Hindlimb muscle (tissue), 1 donor: ENCODE results near the gene PXYLP1. TPM values are rescaled to one million over a fixed set of nuclear protein-coding genes. Genes with fewer than 3 reads are reported as not detected.

Source experiments
- DNase-seq: peaks from one replicate; pipeline ENCODE4 v3.0.0-alpha.2; 2013
- polyA plus RNA-seq: library from polyadenylated mRNA; unstranded; fragments of 120-200 nt; gene quantifications from one replicate; pipeline ENCODE4 v1.2.1, GENCODE V29; 2013; ENCODE audit not compliant: insufficient read length

Gene PXYLP1
- polyA plus RNA-seq, 1 donor: 16.7 TPM

DNA sequence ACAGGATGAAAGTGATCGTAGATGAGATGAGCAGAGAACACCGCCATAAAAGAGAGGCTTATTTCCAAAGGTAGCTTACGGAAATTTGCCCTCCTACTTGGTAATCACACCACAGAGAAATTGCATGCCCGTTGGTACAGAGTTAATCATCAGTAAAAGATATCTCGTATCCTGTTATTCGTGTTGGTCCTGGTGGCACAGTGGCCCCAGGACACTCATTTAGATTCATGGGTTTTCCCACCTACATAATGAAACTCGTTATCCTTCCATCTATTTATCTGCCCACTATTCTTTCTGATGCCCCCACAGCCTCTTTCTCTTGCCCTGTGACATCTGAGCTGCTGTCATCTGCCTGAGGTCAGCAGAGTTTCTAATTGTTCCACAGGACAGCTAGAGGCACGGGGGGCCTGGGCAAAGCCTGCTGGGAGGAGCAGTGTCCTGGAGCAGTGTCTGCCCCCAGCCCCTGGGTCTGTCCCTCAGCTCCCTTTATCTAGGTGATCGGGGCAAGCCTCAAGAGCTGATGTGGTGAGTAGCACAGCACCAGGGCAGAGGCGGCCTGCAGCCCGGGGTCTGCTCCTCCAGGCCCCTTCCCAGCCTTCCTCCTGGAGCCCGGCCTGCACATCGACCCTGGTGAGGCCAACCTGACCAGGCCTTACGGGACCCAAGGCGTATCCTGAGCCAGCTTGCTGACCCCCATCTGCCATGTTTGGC, 42.2 kb downstream of the PXYLP1 start:
- no peak for DNase-seq

- DNase-seq: no peak
Observed at GRCh38 chr3:141274411-141275031, 42.9 kb downstream of the PXYLP1 start.

DNA sequence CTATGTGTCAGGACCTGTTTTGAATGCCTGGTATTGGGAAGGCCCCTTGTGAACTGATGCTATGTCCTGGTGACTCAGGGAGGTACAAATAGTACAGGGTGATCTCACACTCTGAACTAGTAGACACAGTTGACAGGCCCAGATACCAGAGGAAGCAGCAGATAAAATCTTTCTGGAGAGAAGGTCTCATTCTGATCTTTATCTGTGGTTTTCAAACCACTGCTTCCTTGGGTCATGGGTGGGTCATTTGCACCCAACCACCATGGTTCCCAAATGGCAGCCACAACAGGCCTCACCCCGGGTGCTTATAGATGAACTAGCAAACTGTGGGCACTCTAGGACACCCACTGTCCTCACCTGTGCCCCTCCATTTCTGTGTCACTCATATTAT, 43.4 kb downstream of the PXYLP1 start:
- no peak for DNase-seq

GRCh38 chr3:141275511-141275910, 43.9 kb downstream of the PXYLP1 start:
- no peak for DNase-seq

- no peak for DNase-seq
Observed at GRCh38 chr3:141275973-141276372, 44.3 kb downstream of the PXYLP1 start.

GRCh38 chr3:141276398-141276797, 44.8 kb downstream of the PXYLP1 start:
- DNase-seq: no peak

DNA sequence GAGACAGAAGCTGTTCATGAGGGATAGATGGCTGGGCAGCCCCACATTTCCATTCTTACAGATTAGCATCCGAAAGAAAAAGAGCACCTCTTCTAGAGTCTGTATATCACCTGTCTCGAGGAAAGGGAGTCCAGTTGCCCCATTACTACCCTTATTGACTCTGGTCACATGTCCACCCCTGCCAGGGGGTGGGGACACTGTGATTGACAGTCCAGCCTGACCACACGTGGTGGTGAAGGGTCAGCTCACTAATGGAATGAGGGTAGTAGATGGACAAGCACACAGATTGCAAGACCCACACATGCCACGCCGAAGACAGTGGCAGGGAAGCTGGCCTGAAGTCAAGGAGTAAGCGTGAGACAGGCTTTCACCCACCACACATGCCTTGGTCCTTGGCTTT, 45.8 kb downstream of the PXYLP1 start:
- no peak for DNase-seq

DNA sequence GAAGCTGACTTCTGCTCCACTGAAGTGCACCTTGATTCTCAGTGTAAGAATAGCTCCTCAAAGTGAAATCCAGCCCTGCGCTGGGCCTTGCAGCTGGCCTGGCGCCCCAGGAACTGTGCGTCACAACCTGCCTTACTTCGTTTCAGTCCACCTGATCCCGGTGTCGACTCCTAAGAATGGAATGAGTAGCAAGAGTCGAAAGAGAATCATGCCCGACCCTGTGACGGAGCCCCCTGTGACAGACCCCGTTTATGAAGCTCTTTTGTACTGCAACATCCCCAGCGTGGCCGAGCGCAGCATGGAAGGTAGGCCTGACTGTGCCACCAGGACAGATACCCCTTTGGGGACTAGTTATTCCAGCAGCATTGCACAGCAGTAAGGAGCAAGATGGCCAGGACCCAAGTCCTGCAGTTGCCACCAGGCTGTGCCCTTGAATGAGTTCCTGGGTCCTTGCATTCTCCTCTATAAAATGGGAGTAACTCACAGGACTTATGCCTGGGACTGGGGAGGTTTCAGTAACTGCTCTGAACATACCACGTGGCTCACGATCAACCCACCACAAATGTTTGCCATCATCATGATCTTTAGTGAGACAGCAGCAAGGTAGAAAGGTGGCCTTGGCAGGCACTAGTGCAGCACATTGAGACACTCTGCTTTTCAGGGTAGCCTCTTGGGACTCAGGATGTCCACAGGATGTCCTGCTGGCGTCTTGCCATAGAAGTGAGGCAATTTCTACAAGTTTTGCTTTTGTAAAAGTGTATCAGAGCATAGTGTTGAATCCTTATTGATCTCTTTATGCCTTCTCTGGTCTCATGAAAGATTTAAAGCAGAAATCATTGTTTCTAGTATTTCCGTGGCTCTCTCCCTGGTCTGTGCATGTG, 46.8 kb downstream of the PXYLP1 start:
- no peak for DNase-seq

DNA sequence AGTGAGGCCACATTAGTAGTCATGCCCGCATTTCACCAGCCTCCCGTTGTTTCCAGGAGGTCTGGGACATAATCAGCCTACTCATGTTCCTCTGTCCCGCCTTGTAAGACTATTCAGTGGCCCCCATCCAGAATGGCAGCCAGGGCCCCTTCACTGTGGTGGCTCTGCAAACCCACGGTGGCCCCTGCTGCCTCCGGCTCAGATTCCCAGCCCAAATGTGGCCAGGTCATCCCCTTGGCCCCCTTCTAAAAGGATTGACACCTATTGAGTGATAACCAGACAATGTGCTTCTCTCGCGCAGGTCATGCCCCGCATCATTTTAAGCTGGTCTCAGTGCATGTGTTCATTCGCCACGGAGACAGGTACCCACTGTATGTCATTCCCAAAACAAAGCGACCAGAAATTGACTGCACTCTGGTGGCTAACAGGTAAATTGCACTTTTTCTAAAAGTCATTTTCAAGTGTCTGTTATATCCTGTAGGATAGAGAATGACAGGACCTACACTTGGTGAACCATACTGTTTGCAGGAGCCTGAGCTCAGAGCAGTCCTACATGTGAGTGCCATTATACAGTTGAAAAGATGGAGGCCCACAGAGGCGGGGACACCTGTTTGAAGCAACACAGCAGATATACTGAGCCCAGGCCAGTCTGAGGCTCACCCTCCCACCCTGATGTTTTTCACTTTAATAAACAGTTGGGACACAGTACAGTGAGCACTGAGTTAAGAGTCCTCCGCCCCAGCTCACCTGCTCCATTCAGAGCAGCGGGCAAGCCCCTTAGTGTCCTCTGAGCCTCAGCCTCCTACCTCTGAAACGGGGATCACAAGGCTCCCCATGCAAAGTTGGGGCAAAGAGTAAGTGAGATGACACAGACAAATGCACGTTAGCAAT, 47.7 kb downstream of the PXYLP1 start:
- no peak for DNase-seq

DNA sequence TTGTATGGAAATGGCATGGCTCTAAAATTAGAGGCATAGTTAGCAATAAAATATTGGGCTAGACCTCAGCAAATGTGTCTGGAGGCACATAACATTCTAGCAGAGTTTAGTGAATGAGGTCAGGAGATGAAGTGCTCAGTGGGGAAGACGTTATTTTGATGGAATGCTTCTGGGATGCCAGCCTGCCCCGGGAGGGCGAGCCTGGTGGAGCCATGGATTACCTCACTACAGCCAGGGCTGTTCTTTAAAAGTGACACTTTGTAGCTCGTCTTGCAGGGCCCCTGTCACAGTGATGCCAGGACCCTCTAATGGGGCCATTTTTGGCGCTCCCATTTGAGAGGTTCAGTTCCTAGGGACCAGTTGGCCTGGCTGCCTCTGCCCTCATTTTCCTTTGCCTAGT, 48.5 kb downstream of the PXYLP1 start:
- no peak for DNase-seq

GRCh38 chr3:141280690-141281089, 49.1 kb downstream of the PXYLP1 start:
- no peak for DNase-seq

GRCh38 chr3:141285570-141285969, 53.9 kb downstream of the PXYLP1 start:
- DNase-seq: no peak

DNA sequence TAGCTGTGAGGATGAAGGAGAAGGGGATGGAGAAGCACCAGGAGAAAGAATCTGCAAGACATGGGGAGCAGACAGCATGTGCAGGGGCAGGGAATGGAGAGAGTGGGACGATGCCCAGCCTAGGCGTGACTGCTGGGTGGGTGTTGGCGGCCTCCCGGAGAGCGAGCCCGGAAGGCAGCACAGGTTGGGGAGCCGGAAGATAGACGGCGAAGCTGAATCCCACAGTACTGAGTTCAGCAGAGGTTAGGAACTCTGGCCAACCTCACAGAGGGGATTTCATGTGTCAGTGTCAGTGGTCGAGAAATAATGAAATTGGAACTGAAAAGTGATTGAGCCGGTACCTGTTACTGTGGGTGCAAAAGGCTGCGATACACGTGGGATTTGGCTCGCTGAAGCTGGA, 55.2 kb downstream of the PXYLP1 start:
- DNase-seq: no peak

- no peak for DNase-seq
Observed at GRCh38 chr3:141287326-141287725, 55.7 kb downstream of the PXYLP1 start.

- DNase-seq: no peak
Observed at GRCh38 chr3:141288336-141288990, 56.8 kb downstream of the PXYLP1 start.

GRCh38 chr3:141289228-141289772, 57.7 kb downstream of the PXYLP1 start:
- no peak for DNase-seq

- DNase-seq: no peak
Observed at GRCh38 chr3:141291559-141292355, 60.1 kb downstream of the PXYLP1 start.

DNA sequence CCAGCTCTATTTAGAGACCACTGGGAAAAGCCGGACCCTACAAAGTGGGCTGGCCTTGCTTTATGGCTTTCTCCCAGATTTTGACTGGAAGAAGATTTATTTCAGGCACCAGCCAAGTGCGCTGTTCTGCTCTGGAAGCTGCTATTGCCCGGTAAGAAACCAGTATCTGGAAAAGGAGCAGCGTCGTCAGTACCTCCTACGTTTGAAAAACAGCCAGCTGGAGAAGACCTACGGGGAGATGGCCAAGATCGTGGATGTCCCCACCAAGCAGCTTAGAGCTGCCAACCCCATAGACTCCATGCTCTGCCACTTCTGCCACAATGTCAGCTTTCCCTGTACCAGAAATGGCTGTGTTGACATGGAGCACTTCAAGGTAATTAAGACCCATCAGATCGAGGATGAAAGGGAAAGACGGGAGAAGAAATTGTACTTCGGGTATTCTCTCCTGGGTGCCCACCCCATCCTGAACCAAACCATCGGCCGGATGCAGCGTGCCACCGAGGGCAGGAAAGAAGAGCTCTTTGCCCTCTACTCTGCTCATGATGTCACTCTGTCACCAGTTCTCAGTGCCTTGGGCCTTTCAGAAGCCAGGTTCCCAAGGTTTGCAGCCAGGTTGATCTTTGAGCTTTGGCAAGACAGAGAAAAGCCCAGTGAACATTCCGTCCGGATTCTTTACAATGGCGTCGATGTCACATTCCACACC, 60.9 kb downstream of the PXYLP1 start:
- DNase-seq: no peak

DNA sequence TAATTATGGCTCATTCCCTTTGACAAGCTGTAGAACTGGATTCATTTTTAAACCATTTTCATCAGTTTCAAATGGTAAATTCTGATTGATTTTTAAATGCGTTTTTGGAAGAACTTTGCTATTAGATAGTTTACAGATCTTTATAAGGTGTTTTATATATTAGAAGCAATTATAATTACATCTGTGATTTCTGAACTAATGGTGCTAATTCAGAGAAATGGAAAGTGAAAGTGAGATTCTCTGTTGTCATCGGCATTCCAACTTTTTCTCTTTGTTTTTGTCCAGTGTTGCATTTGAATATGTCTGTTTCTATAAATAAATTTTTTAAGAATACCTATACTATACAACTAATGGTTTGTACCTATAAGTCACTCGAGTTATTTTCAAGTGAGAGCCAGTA, 62.7 kb downstream of the PXYLP1 start:
- DNase-seq: no peak

DNA sequence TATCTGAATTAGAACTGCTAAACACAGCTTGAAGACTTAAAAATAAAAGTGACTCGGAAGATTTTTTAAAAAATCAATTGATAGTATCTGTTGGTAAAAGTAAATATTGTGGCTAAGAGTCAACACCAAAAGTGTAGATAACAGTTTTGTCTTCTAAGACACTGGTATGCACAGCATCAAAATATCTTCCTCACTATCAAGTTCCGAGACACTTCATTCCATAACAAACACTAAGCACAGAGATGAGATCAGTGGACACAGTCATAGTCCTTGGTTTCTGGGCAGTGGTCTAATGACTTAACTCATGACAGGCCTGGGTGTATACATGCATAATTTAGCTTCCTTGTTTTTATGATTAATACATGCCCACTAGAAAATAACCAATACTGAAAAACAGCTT, 63.2 kb downstream of the PXYLP1 start:
- no peak for DNase-seq
